Liver (tissue), 9 donors: Measurements from ENCODE around the gene MICAL3. TPM values are rescaled to one million over a fixed set of nuclear protein-coding genes. Genes with fewer than 3 reads are reported as not detected.

ENCODE experiments used
- DNase-seq: peaks from one replicate; pipeline ENCODE4 v3.0.0-alpha.2; 2017; ENCODE audit warnings: low spot score
- H3K27ac ChIP-seq, 2 donors: one replicate each; pipeline ENCODE4 v1.7.0; 2013; ENCODE audit warnings: inconsistent platforms in 2 of 2, low read length in 2 of 2, control low read depth in 1 of 2, low read depth in 1 of 2, mild to moderate bottlenecking in 1 of 2
- H3K27me3 ChIP-seq, 4 donors: one replicate each; pipeline versions ENCODE4 v1.6.1 to v1.7.0; 2013; ENCODE audit warnings: low read length in 3 of 4, inconsistent platforms in 1 of 4, mild to moderate bottlenecking in 1 of 4, moderate library complexity in 1 of 4; ENCODE audit not compliant: control insufficient read depth in 4 of 4, insufficient read depth in 4 of 4
- H3K36me3 ChIP-seq, 4 donors: one replicate each; pipeline versions ENCODE4 v1.6.1 to v1.7.0; 2013; ENCODE audit warnings: low read length in 3 of 4, mild to moderate bottlenecking in 3 of 4, low read depth in 1 of 4, moderate library complexity in 1 of 4; ENCODE audit not compliant: control insufficient read depth in 4 of 4, insufficient read depth in 3 of 4
- H3K4me1 ChIP-seq, 4 donors: one replicate each; pipeline versions ENCODE4 v1.6.1 to v1.7.0; 2013; ENCODE audit warnings: low read length in 3 of 4, mild to moderate bottlenecking in 3 of 4, moderate library complexity in 1 of 4; ENCODE audit not compliant: control insufficient read depth in 4 of 4, insufficient read depth in 4 of 4
- H3K4me3 ChIP-seq, 3 donors: one replicate each; pipeline versions ENCODE4 v1.6.1 to v1.7.0; 2013; ENCODE audit warnings: low read length in 3 of 3, control low read depth in 1 of 3, low read depth in 1 of 3, mild to moderate bottlenecking in 1 of 3
- H3K9ac ChIP-seq, 2 donors: one replicate each; pipeline ENCODE4 v1.7.0; 2013; ENCODE audit warnings: low read length in 2 of 2, mild to moderate bottlenecking in 2 of 2, moderate library complexity in 2 of 2, control low read depth in 1 of 2, low read depth in 1 of 2
- H3K9me3 ChIP-seq, 4 donors: one replicate each; pipeline versions ENCODE4 v1.6.1 to v1.7.0; 2013; ENCODE audit warnings: low read length in 3 of 4; ENCODE audit not compliant: control insufficient read depth in 4 of 4
- CTCF ChIP-seq: fragments of 150-350 bp; IDR thresholded peaks from 2 replicates; pipeline ENCODE4 v1.5.1; 2017; ENCODE audit warnings: improper control_type of control experiment, low read depth, low read length; ENCODE audit not compliant: missing input control
- EGR1 ChIP-seq, 2 donors: IDR thresholded peaks; 2 replicates each; pipeline ENCODE4 v1.6.1; 2016 to 2018; ENCODE audit warnings: antibody characterized with exemption in 2 of 2, low read depth in 2 of 2
- FOXA1 ChIP-seq: IDR thresholded peaks from 2 replicates; pipeline ENCODE4 v1.6.1; 2016; ENCODE audit warnings: antibody characterized with exemption
- HNF4A ChIP-seq, 2 donors: conservative IDR thresholded peaks; 2 replicates each; pipeline ENCODE4 v1.6.1; 2016; ENCODE audit warnings: antibody characterized with exemption in 2 of 2, mild to moderate bottlenecking in 2 of 2
- HNF4G ChIP-seq: IDR thresholded peaks from 2 replicates; pipeline ENCODE4 v1.6.1; 2016; ENCODE audit warnings: antibody characterized with exemption
- JUND ChIP-seq, 2 donors: IDR thresholded peaks; 2 replicates each; pipeline ENCODE4 v1.6.1; 2016; ENCODE audit warnings: antibody characterized with exemption in 2 of 2
- NR2F2 ChIP-seq: IDR thresholded peaks from 2 replicates; pipeline ENCODE4 v1.6.1; 2016; ENCODE audit warnings: antibody characterized with exemption
- REST ChIP-seq: IDR thresholded peaks from 2 replicates; pipeline ENCODE4 v1.6.1; 2016; ENCODE audit warnings: antibody characterized with exemption, mild to moderate bottlenecking
- RXRA ChIP-seq, 2 donors: IDR thresholded peaks; 2 replicates each; pipeline ENCODE4 v1.6.1; 2017 to 2018; ENCODE audit warnings: antibody characterized with exemption in 2 of 2, mild to moderate bottlenecking in 1 of 2
- SP1 ChIP-seq: IDR thresholded peaks from 2 replicates; pipeline ENCODE4 v1.6.1; 2018; ENCODE audit warnings: antibody characterized with exemption, mild to moderate bottlenecking
- TAF1 ChIP-seq: conservative IDR thresholded peaks from 2 replicates; pipeline ENCODE4 v1.6.1; 2016; ENCODE audit warnings: antibody characterized with exemption, mild to moderate bottlenecking
- YY1 ChIP-seq: IDR thresholded peaks from 2 replicates; pipeline ENCODE4 v1.6.1; 2016; ENCODE audit warnings: antibody characterized with exemption, mild to moderate bottlenecking
- WGBS: extraction: QIAGEN DNeasy Blood & Tissue Kit; methylation state at CpG from one replicate; pipeline ENCODE4 v1.1.7; 2013; 5-methylcytosine and 5-hydroxymethylcytosine counted together
- polyA plus RNA-seq, 2 donors: library from polyadenylated mRNA; stranded (reverse) in 1 of 2; unstranded in 1 of 2; fragments of 200-250 nt in 1 of 2; fragments of >200 nt in 1 of 2; fragmentation: Nextera tagmentation in 1 of 2; extraction: Ambion mirVana in 1 of 2; gene quantifications; one replicate each; pipeline versions ENCODE4 v1.2.1 to v1.2.3, GENCODE V29; 2013 to 2015
- total RNA-seq, 2 donors: library from RNA; depleted of rRNA; stranded (reverse); fragments of >200 nt; gene quantifications; one replicate each; pipeline ENCODE4 v1.2.3, GENCODE V29; 2014
- TF ChIP-seq, protein P1 (sequence below): IDR thresholded peaks from 2 replicates; pipeline ENCODE4 v1.6.1; 2016; ENCODE audit warnings: antibody characterized with exemption
- TF ChIP-seq, protein P2 (sequence below): IDR thresholded peaks from 2 replicates; pipeline ENCODE4 v1.6.1; 2016; ENCODE audit warnings: antibody characterized with exemption
- TF ChIP-seq, protein P3 (sequence below): IDR thresholded peaks from 2 replicates; pipeline ENCODE4 v1.6.1; 2016; ENCODE audit warnings: antibody characterized with exemption
- donor health status: healthy.
- donor health status: healthy.
- donor health status: healthy.
- donor health status: healthy.
- donor health status: healthy.

Gene MICAL3
- total and polyA plus RNA-seq, 4 donors = 6.4 to 38.4 (median 23.4) TPM

DNA sequence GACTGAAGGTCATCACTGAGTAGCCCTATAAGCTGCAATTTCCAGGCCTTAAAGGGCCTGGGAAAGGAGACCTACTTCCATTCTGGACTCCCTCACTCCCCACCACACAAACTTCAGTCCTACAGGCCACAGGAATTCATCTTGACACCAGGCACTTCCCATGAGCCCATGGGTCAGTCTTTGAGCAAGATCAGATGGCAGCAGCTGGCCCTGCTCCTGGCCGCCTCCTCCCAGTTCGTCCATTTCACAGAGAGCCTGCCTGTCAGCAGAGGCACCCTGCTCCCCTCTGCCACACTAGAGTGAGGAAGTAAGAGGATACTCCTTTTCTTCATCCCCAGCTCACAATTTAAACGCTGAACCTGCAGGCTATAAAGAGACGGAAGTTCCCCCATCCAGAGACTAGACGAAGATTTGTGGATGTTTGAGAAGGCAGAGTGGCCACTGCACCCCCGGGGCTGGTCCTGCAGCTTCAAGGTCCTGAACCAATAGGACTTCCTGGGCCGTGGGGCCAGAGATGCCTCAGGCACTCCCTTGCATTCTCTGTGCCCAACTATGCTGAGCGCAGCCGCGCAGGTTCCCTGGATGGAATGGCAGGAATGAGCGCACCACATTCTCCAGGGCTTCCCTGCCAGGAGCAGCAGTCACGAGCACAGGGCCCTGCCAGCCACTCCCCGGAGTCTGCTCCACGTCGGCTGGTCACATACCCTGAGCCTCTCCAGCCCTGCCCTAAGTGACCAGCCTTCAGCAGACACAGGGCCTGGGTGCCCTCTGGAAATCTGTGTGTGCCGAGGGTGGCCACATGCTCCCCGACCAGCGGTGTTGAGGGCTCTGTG is 216.6 kb downstream of the MICAL3 start:
- Histone ChIP-seq H3K27me3 (no peaks in the 10 kb centered on the region), H3K36me3 (peaks cover 4 to 54% (median 23%) of the 10 kb centered on the region in 4 donors), H3K9me3 (no peaks in the 10 kb centered on the region), H3K9ac (no peak overlapping the region), H3K27ac (no peak overlapping the region), H3K4me1 (peaks cover 5 to 29% (median 22%) of the 10 kb centered on the region in 4 donors), H3K4me3 (no peak overlapping the region)
- no peak for DNase-seq
- 89% methylated on average over 18 of the region's 18 CpGs for WGBS
- no peak for TF ChIP-seq YY1
- no peak for TF ChIP-seq EGR1 (IDR thresholded peaks at IDR 0.05; ENCODE audit: low read depth in 2 of 2)
- no peak for TF ChIP-seq RXRA (IDR thresholded peaks at IDR 0.05)
- no peak for TF ChIP-seq JUND (IDR thresholded peaks at IDR 0.05)
- TF ChIP-seq, protein P1, sequence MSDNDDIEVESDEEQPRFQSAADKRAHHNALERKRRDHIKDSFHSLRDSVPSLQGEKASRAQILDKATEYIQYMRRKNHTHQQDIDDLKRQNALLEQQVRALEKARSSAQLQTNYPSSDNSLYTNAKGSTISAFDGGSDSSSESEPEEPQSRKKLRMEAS = no peak
- no peak for TF ChIP-seq SP1
- no peak for TF ChIP-seq CTCF
- no peak for TF ChIP-seq NR2F2
- TF ChIP-seq, protein P2, sequence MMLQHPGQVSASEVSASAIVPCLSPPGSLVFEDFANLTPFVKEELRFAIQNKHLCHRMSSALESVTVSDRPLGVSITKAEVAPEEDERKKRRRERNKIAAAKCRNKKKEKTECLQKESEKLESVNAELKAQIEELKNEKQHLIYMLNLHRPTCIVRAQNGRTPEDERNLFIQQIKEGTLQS = no peak
- no peak for TF ChIP-seq HNF4A (conservative IDR thresholded peaks at IDR 0.05)
- no peak for TF ChIP-seq REST

GRCh38 chr22:17807086-17807485 is 217.3 kb downstream of the MICAL3 start:
- no peak for DNase-seq
- H3K27ac ChIP-seq = peak overlapping the region; percentile 64 to 71
- TF ChIP-seq, protein P3, sequence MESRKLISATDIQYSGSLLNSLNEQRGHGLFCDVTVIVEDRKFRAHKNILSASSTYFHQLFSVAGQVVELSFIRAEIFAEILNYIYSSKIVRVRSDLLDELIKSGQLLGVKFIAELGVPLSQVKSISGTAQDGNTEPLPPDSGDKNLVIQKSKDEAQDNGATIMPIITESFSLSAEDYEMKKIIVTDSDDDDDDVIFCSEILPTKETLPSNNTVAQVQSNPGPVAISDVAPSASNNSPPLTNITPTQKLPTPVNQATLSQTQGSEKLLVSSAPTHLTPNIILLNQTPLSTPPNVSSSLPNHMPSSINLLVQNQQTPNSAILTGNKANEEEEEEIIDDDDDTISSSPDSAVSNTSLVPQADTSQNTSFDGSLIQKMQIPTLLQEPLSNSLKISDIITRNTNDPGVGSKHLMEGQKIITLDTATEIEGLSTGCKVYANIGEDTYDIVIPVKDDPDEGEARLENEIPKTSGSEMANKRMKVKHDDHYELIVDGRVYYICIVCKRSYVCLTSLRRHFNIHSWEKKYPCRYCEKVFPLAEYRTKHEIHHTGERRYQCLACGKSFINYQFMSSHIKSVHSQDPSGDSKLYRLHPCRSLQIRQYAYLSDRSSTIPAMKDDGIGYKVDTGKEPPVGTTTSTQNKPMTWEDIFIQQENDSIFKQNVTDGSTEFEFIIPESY = no peak
- TF ChIP-seq RXRA (IDR thresholded peaks at IDR 0.05) (no peak), TAF1 (no peak), CTCF (no peak), JUND (IDR thresholded peaks at IDR 0.05) (no peak), HNF4G (no peak), FOXA1 (no peak), EGR1 (IDR thresholded peaks at IDR 0.05; ENCODE audit: low read depth in 2 of 2) (no peak), HNF4A (conservative IDR thresholded peaks at IDR 0.05) (no peak), NR2F2 (no peak)
- TF ChIP-seq, protein P1 = no peak
- H3K9me3 ChIP-seq = no peaks in the 10 kb centered on the region
- peaks cover 2 to 48% (median 20%) of the 10 kb centered on the region in 4 donors for H3K36me3 ChIP-seq
- peak overlapping the region in 1 of 2 donors; percentile 7 for H3K9ac ChIP-seq
- H3K27me3 ChIP-seq = no peaks in the 10 kb centered on the region
- H3K4me3 ChIP-seq = no peak overlapping the region
- WGBS = 94% methylated on average over 10 of the region's 10 CpGs
- peaks cover 5 to 29% (median 22%) of the 10 kb centered on the region in 4 donors for H3K4me1 ChIP-seq
